Gastrocnemius medialis (tissue), 4 donors: ENCODE results near the gene DHCR24. TPM values are rescaled to one million over a fixed set of nuclear protein-coding genes. Genes with fewer than 3 reads are reported as not detected.

Experiments
- ATAC-seq, 2 donors: fragments of 150-250 bp; one replicate each; pipeline ENCODE4 v1.9.1; 2016
- DNase-seq, 2 donors: peaks; one replicate each; pipeline ENCODE4 v3.0.0-alpha.2; 2019
- H3K27ac ChIP-seq, 4 donors: fragments of 200-600 bp; sonication (generic); 1 replicate in 1 of 4; 2 replicates in 3 of 4; pipeline ENCODE4 v1.5.1; 2016 to 2018; ENCODE audit warnings: mild to moderate bottlenecking in 2 of 4, moderate library complexity in 1 of 4
- H3K27me3 ChIP-seq, 3 donors: fragments of 200-600 bp; sonication (generic) in 2 of 3; 1 replicate in 1 of 3; 2 replicates in 2 of 3; pipeline versions ENCODE4 v1.5.1 to v1.6.0; 2016 to 2019; ENCODE audit warnings: mild to moderate bottlenecking in 1 of 3, moderate library complexity in 1 of 3
- H3K36me3 ChIP-seq, 2 donors: fragments of 200-600 bp; sonication (generic) in 1 of 2; one replicate each; pipeline ENCODE4 v1.5.1; 2017 to 2018
- H3K4me1 ChIP-seq, 2 donors: fragments of 200-600 bp; sonication (generic) in 1 of 2; one replicate each; pipeline ENCODE4 v1.5.1; 2016 to 2017; ENCODE audit warnings: mild to moderate bottlenecking in 2 of 2
- H3K4me3 ChIP-seq, 4 donors: fragments of 200-600 bp; sonication (generic) in 3 of 4; 1 replicate in 1 of 4; 2 replicates in 3 of 4; pipeline ENCODE4 v1.5.1; 2016 to 2019; ENCODE audit warnings: mild to moderate bottlenecking in 2 of 4
- H3K9me3 ChIP-seq, 3 donors: fragments of 200-600 bp; sonication (generic) in 2 of 3; 1 replicate in 1 of 3; 2 replicates in 2 of 3; pipeline ENCODE4 v1.5.1; 2016 to 2019
- CTCF ChIP-seq, 5 experiments: fragments of 450-650 bp in 3 of 5; fragments of 200-600 bp in 2 of 5; sonication (generic) in 2 of 5; IDR thresholded peaks in 4 of 5; conservative IDR thresholded peaks in 1 of 5; 1 replicate in 4 of 5; 2 replicates in 1 of 5; pipeline ENCODE4 v1.5.1; 2016 to 2019; ENCODE audit warnings: antibody characterized with exemption in 5 of 5, mild to moderate bottlenecking in 3 of 5, moderate library complexity in 3 of 5
- POLR2A ChIP-seq, 2 donors: fragments of 450-650 bp; IDR thresholded peaks; one replicate each; pipeline ENCODE4 v1.6.1; 2017; ENCODE audit warnings: antibody characterized with exemption in 2 of 2, mild to moderate bottlenecking in 2 of 2, moderate library complexity in 2 of 2
- in situ Hi-C, 4 donors: fragments of 200-750 bp; cut with MboI; loops; one replicate each; pipeline versions ENCODE4 v1.15.0 to v1.8.0; 2017; ENCODE audit warnings: low sequenced_read_pairs in 4 of 4
- intact Hi-C: fragments of 100-400 bp; cut with DNase I; formaldehyde crosslinking; loops from one replicate; pipeline ENCODE4 v1.15.1; 2023; ENCODE audit warnings: low total_unique reads
- total RNA-seq, 4 donors: library from RNA; depleted of rRNA; stranded (reverse); fragments of >200 nt; gene quantifications; one replicate each; pipeline versions ENCODE4 v1.1.0 to v1.2.3, GENCODE V29; 2016

DHCR24 gene
- total RNA-seq, 4 donors from 2014 or later, result 155 to 362 (median 207) TPM

GRCh38 chr1:54811739-54812655 is 75.0 kb downstream of the DHCR24 start:
- no peak overlapping the region for H3K27ac ChIP-seq
- no peak for TF ChIP-seq CTCF (IDR thresholded peaks at IDR 0.05 in 4 of 5, conservative IDR thresholded peaks at IDR 0.05 in 1 of 5)
- no peak for TF ChIP-seq POLR2A (IDR thresholded peaks at IDR 0.05)
- H3K4me3 ChIP-seq, result no peak overlapping the region
- intact Hi-C loops (loop anchor here (5.0 kb wide), 1 partner anchor 140 kb away; no protein-coding TSS in a partner anchor), in situ Hi-C loops (loop anchor here in 1 of 4 donors (25.0 kb wide), 1 partner anchor 700 kb away; no protein-coding TSS in a partner anchor)
- no peak for ATAC-seq
- no peaks in the 10 kb centered on the region for H3K27me3 ChIP-seq
- no peaks in the 10 kb centered on the region for H3K4me1 ChIP-seq
- DNase-seq, result no peak
- no peaks in the 10 kb centered on the region for H3K36me3 ChIP-seq
- no peaks in the 10 kb centered on the region for H3K9me3 ChIP-seq

- intact Hi-C loops (loop anchor here (5.0 kb wide), 1 partner anchor 139 kb away; no protein-coding TSS in a partner anchor), in situ Hi-C loops (loop anchor here in 1 of 4 donors (25.0 kb wide), 1 partner anchor 699 kb away; no protein-coding TSS in a partner anchor)
- H3K4me1 ChIP-seq, result no peaks in the 10 kb centered on the region
- ATAC-seq, result no peak
- no peak overlapping the region for H3K27ac ChIP-seq
- no peak overlapping the region for H3K4me3 ChIP-seq
- TF ChIP-seq CTCF (IDR thresholded peaks at IDR 0.05 in 4 of 5, conservative IDR thresholded peaks at IDR 0.05 in 1 of 5) (no peak), POLR2A (IDR thresholded peaks at IDR 0.05) (no peak)
- no peaks in the 10 kb centered on the region for H3K27me3 ChIP-seq
- no peaks in the 10 kb centered on the region for H3K9me3 ChIP-seq
- no peaks in the 10 kb centered on the region for H3K36me3 ChIP-seq
- DNase-seq, result no peak
Measured at GRCh38 chr1:54811066-54811465, 75.9 kb downstream of the DHCR24 start.

GRCh38 chr1:54810153-54810942 is 76.6 kb downstream of the DHCR24 start:
- DNase-seq, result no peak
- intact Hi-C loops, result loop anchor here (1.0 to 5.0 kb wide), 2 partner anchors 138 to 689 kb away; no protein-coding TSS in a partner anchor
- H3K9me3 ChIP-seq, result no peaks in the 10 kb centered on the region
- H3K27me3 ChIP-seq, result no peaks in the 10 kb centered on the region
- TF ChIP-seq CTCF (IDR thresholded peaks at IDR 0.05 in 4 of 5, conservative IDR thresholded peaks at IDR 0.05 in 1 of 5), result peak; percentile 59 to 80 (median 73)
- TF ChIP-seq POLR2A (IDR thresholded peaks at IDR 0.05), result no peak
- ATAC-seq, result peak; percentile 79 to 81
- in situ Hi-C loops, result loop anchor here in 1 of 4 donors (25.0 kb wide), 1 partner anchor 698 kb away; no protein-coding TSS in a partner anchor
- H3K4me1 ChIP-seq, result no peaks in the 10 kb centered on the region
- no peaks in the 10 kb centered on the region for H3K36me3 ChIP-seq
- no peak overlapping the region for H3K4me3 ChIP-seq
- H3K27ac ChIP-seq, result no peak overlapping the region

- Histone ChIP-seq H3K27ac (no peak overlapping the region), H3K36me3 (no peaks in the 10 kb centered on the region), H3K4me1 (no peaks in the 10 kb centered on the region), H3K4me3 (no peak overlapping the region), H3K9me3 (no peaks in the 10 kb centered on the region), H3K27me3 (no peaks in the 10 kb centered on the region)
- DNase-seq, result no peak
- in situ Hi-C loops (loop anchor here in 1 of 4 donors (25.0 kb wide), 1 partner anchor 697 kb away; no protein-coding TSS in a partner anchor), intact Hi-C loops (loop anchor here (1.0 to 5.0 kb wide), 2 partner anchors 137 to 688 kb away; no protein-coding TSS in a partner anchor)
- ATAC-seq, result no peak
- TF ChIP-seq POLR2A (IDR thresholded peaks at IDR 0.05) (no peak), CTCF (IDR thresholded peaks at IDR 0.05 in 4 of 5, conservative IDR thresholded peaks at IDR 0.05 in 1 of 5) (no peak)
Measured at GRCh38 chr1:54809496-54810074, 77.4 kb downstream of the DHCR24 start.
